SK-N-SH treated with all-trans-retinoic acid at 6 μM for 48 hours (cell line): ENCODE measurements around the gene ITGA3.

Source experiments
- ATAC-seq: fragments of 200-7000 bp; cut with Tn5 transposase; 3 replicates; pipeline ENCODE4 v1.9.1; 2020; ENCODE audit warnings: mild to moderate bottlenecking, moderate library complexity
- ARNTL ChIP-seq: fragments of 450-650 bp; formaldehyde crosslinking; IDR thresholded peaks from 2 replicates; pipeline ENCODE4 v1.5.0; 2020; ENCODE audit warnings: low read depth, mild to moderate bottlenecking, moderate library complexity, borderline replicate concordance
- BACH2 ChIP-seq: fragments of 250-450 bp; sonication (Bioruptor Pico); IDR thresholded peaks from 2 replicates; pipeline ENCODE4 v1.9.0; 2021; ENCODE audit warnings: mild to moderate bottlenecking, borderline replicate concordance
- CREB5 ChIP-seq: fragments of 250-450 bp; sonication (Bioruptor Pico); IDR thresholded peaks from 2 replicates; pipeline ENCODE4 v1.5.1; 2020; ENCODE audit warnings: low read depth, mild to moderate bottlenecking, moderate library complexity
- CSDC2 ChIP-seq: fragments of 250-450 bp; sonication (Bioruptor Pico); IDR thresholded peaks from 2 replicates; pipeline ENCODE4 v1.5.0; 2020; ENCODE audit warnings: mild to moderate bottlenecking, moderate library complexity
- CSRNP3 ChIP-seq: fragments of 250-450 bp; sonication (Bioruptor Pico); IDR thresholded peaks from 2 replicates; pipeline ENCODE4 v1.5.1; 2021; ENCODE audit warnings: mild to moderate bottlenecking, moderate library complexity
- ESRRG ChIP-seq: fragments of 250-450 bp; sonication (Bioruptor Pico); IDR thresholded peaks from 2 replicates; pipeline ENCODE4 v1.6.1; 2021; ENCODE audit warnings: mild to moderate bottlenecking
- GLIS3 ChIP-seq: fragments of 250-450 bp; sonication (Bioruptor Pico); IDR thresholded peaks from 2 replicates; pipeline ENCODE4 v1.5.0; 2020; ENCODE audit warnings: mild to moderate bottlenecking, moderate library complexity
- ISL1 ChIP-seq: fragments of 250-450 bp; sonication (Bioruptor Pico); IDR thresholded peaks from 2 replicates; pipeline ENCODE4 v2.1.2; 2022; ENCODE audit warnings: mild to moderate bottlenecking, moderate library complexity
- POU6F1 ChIP-seq: fragments of 250-450 bp; sonication (Bioruptor Pico); IDR thresholded peaks from 2 replicates; pipeline ENCODE4 v1.8.0; 2021; ENCODE audit warnings: low read depth, mild to moderate bottlenecking, moderate library complexity, borderline replicate concordance
- PPARA ChIP-seq: fragments of 250-450 bp; sonication (Bioruptor Pico); IDR thresholded peaks from 2 replicates; pipeline ENCODE4 v1.5.0; 2020; ENCODE audit warnings: mild to moderate bottlenecking, borderline replicate concordance
- RARB ChIP-seq: fragments of 250-450 bp; sonication (Bioruptor Pico); IDR thresholded peaks from 2 replicates; pipeline ENCODE4 v1.8.0; 2021; ENCODE audit warnings: mild to moderate bottlenecking, moderate library complexity
- SNAI2 ChIP-seq: fragments of 250-450 bp; sonication (Bioruptor Pico); IDR thresholded peaks from 2 replicates; pipeline ENCODE4 v1.5.0; 2020; ENCODE audit warnings: mild to moderate bottlenecking, moderate library complexity
- TCF4 ChIP-seq: fragments of 250-450 bp; sonication (Bioruptor Pico); IDR thresholded peaks from 2 replicates; pipeline ENCODE4 v1.8.0; 2021; ENCODE audit warnings: mild to moderate bottlenecking, moderate library complexity, borderline replicate concordance
- TOX ChIP-seq: fragments of 250-450 bp; sonication (Bioruptor Pico); IDR thresholded peaks from 2 replicates; pipeline ENCODE4 v1.8.0; 2021; ENCODE audit warnings: mild to moderate bottlenecking, moderate library complexity, borderline replicate concordance
- ZFP3 ChIP-seq: fragments of 250-450 bp; sonication (Bioruptor Pico); IDR thresholded peaks from 2 replicates; pipeline ENCODE4 v1.5.0; 2020; ENCODE audit warnings: mild to moderate bottlenecking, moderate library complexity
- ZFP30 ChIP-seq: fragments of 450-650 bp; formaldehyde crosslinking; IDR thresholded peaks from 2 replicates; pipeline ENCODE4 v1.5.0; 2022; ENCODE audit warnings: mild to moderate bottlenecking, moderate library complexity
- ZNF565 ChIP-seq: fragments of 450-650 bp; formaldehyde crosslinking; conservative IDR thresholded peaks from 2 replicates; pipeline ENCODE4 v1.5.0; 2020; ENCODE audit warnings: low read depth, mild to moderate bottlenecking, moderate library complexity
- ZNF8 ChIP-seq: fragments of 450-650 bp; formaldehyde crosslinking; IDR thresholded peaks from 2 replicates; pipeline ENCODE4 v1.5.0; 2020; ENCODE audit warnings: mild to moderate bottlenecking, moderate library complexity
- TF ChIP-seq, protein P1 (sequence below): fragments of 250-450 bp; sonication (Bioruptor Pico); IDR thresholded peaks from 2 replicates; pipeline ENCODE4 v1.8.0; 2020; ENCODE audit warnings: mild to moderate bottlenecking, moderate library complexity, borderline replicate concordance
- TF ChIP-seq, protein P2 (sequence below): fragments of 250-450 bp; sonication (Bioruptor Pico); IDR thresholded peaks from 2 replicates; pipeline ENCODE4 v1.5.0; 2020; ENCODE audit warnings: mild to moderate bottlenecking, moderate library complexity

ITGA3 gene

DNA sequence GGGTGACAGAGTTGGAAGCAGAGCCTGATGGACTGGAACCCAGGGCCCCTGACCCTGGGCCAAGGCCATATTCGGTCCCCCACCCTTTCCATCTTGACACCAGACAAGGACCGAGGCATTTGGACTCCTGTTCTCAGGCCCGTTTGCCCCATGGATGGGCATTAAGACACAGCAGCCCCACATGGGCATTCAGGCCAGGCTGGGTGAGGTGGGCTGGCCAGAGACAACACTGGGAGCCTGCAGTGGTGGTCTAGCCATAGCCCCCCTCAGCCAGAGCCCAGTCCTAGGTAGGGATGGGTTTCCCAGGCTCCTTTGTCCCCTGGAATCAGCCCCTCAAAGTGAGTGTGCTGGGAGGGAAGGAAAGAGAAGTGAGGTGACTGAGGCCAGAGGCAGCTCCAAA is 40.8 kb downstream of the ITGA3 start:
- no peak for ATAC-seq

GRCh38 chr17:50097455-50097854 is 41.5 kb downstream of the ITGA3 start:
- ATAC-seq, result no peak
- no peak for TF ChIP-seq ARNTL (CRISPR knock-in tag)
- TF ChIP-seq ZNF565 (CRISPR knock-in tag), result no peak
- no peak for TF ChIP-seq CREB5 (CRISPR knock-in tag)
- no peak for TF ChIP-seq ESRRG (CRISPR knock-in tag)
- TF ChIP-seq TCF4 (CRISPR knock-in tag), result no peak
- TF ChIP-seq ISL1 (CRISPR knock-in tag), result no peak
- TF ChIP-seq SNAI2 (CRISPR knock-in tag), result no peak
- TF ChIP-seq, protein P1, sequence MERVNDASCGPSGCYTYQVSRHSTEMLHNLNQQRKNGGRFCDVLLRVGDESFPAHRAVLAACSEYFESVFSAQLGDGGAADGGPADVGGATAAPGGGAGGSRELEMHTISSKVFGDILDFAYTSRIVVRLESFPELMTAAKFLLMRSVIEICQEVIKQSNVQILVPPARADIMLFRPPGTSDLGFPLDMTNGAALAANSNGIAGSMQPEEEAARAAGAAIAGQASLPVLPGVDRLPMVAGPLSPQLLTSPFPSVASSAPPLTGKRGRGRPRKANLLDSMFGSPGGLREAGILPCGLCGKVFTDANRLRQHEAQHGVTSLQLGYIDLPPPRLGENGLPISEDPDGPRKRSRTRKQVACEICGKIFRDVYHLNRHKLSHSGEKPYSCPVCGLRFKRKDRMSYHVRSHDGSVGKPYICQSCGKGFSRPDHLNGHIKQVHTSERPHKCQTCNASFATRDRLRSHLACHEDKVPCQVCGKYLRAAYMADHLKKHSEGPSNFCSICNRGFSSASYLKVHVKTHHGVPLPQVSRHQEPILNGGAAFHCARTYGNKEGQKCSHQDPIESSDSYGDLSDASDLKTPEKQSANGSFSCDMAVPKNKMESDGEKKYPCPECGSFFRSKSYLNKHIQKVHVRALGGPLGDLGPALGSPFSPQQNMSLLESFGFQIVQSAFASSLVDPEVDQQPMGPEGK, result no peak
- no peak for TF ChIP-seq BACH2 (CRISPR knock-in tag)
- no peak for TF ChIP-seq POU6F1 (CRISPR knock-in tag)
- TF ChIP-seq ZNF8 (CRISPR knock-in tag), result no peak
- TF ChIP-seq, protein P2, sequence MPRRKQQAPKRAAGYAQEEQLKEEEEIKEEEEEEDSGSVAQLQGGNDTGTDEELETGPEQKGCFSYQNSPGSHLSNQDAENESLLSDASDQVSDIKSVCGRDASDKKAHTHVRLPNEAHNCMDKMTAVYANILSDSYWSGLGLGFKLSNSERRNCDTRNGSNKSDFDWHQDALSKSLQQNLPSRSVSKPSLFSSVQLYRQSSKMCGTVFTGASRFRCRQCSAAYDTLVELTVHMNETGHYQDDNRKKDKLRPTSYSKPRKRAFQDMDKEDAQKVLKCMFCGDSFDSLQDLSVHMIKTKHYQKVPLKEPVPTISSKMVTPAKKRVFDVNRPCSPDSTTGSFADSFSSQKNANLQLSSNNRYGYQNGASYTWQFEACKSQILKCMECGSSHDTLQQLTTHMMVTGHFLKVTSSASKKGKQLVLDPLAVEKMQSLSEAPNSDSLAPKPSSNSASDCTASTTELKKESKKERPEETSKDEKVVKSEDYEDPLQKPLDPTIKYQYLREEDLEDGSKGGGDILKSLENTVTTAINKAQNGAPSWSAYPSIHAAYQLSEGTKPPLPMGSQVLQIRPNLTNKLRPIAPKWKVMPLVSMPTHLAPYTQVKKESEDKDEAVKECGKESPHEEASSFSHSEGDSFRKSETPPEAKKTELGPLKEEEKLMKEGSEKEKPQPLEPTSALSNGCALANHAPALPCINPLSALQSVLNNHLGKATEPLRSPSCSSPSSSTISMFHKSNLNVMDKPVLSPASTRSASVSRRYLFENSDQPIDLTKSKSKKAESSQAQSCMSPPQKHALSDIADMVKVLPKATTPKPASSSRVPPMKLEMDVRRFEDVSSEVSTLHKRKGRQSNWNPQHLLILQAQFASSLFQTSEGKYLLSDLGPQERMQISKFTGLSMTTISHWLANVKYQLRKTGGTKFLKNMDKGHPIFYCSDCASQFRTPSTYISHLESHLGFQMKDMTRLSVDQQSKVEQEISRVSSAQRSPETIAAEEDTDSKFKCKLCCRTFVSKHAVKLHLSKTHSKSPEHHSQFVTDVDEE (CRISPR knock-in tag), result no peak
- TF ChIP-seq CSRNP3 (CRISPR knock-in tag), result no peak
- TF ChIP-seq RARB (CRISPR knock-in tag), result no peak
- TF ChIP-seq ZFP3 (CRISPR knock-in tag), result no peak
- TF ChIP-seq PPARA (CRISPR knock-in tag), result no peak
- no peak for TF ChIP-seq CSDC2 (CRISPR knock-in tag)

More for the DNA sequence above, 40.8 kb downstream of the ITGA3 start:
- no peak for TF ChIP-seq SNAI2 (CRISPR knock-in tag)
- TF ChIP-seq ISL1 (CRISPR knock-in tag), result no peak
- TF ChIP-seq ZNF565 (CRISPR knock-in tag), result no peak
- no peak for TF ChIP-seq GLIS3 (CRISPR knock-in tag)
- no peak for TF ChIP-seq POU6F1 (CRISPR knock-in tag)
- TF ChIP-seq BACH2 (CRISPR knock-in tag), result no peak
- TF ChIP-seq ZFP3 (CRISPR knock-in tag), result no peak
- TF ChIP-seq TOX (CRISPR knock-in tag), result no peak
- TF ChIP-seq ZFP30 (CRISPR knock-in tag), result no peak
- TF ChIP-seq CREB5 (CRISPR knock-in tag), result no peak
- no peak for TF ChIP-seq CSRNP3 (CRISPR knock-in tag)
- no peak for TF ChIP-seq PPARA (CRISPR knock-in tag)
- TF ChIP-seq, all 23 proteins: peak for 0
